ENCODE results near the gene NFAT5. TPM values are rescaled to one million over a fixed set of nuclear protein-coding genes. Genes with fewer than 3 reads are reported as not detected.
"Not testable (repeated sequence)": the region's sequence is repeated elsewhere in the genome, so short reads cannot be mapped to it uniquely, and the experiment has no call there.

Gene NFAT5
- total RNA-seq, 1 donor from 2014 or later: 48.8 TPM

DNA sequence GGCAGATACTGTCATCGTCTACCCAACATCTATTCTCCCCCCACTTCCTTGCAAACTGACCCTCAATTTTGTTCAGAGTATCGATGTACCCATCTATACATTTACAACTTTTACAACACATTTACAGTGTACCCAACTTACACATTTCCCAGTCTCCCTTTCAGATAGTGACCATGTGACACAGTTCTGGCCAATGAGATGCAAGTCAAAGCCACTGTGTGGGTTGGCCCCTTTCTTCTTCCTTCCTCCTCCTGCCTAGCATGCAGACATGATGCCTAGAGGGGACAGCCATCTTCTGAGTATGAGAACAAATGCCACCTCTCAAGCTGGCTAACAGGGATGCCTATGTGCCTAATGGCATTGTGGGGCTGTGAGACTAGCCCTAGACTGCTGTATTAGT lies 11.3 kb upstream of the NFAT5 start:
- H3K27ac Mint-ChIP-seq (ENCODE audit: unreplicated experiment): no peak overlapping the region
- H3K4me1 Mint-ChIP-seq (ENCODE audit: unreplicated experiment): peaks cover 6% of the 10 kb centered on the region
- H3K27me3 Mint-ChIP-seq (ENCODE audit: unreplicated experiment): peaks cover 2% of the 10 kb centered on the region
- DNase-seq (ENCODE audit: low spot score): no peak
- H3K9me3 Mint-ChIP-seq (ENCODE audit: unreplicated experiment): no peaks in the 10 kb centered on the region
- peaks cover 3% of the 10 kb centered on the region for H3K36me3 Mint-ChIP-seq (ENCODE audit: low read depth, unreplicated experiment)
- TF ChIP-seq, protein P1, sequence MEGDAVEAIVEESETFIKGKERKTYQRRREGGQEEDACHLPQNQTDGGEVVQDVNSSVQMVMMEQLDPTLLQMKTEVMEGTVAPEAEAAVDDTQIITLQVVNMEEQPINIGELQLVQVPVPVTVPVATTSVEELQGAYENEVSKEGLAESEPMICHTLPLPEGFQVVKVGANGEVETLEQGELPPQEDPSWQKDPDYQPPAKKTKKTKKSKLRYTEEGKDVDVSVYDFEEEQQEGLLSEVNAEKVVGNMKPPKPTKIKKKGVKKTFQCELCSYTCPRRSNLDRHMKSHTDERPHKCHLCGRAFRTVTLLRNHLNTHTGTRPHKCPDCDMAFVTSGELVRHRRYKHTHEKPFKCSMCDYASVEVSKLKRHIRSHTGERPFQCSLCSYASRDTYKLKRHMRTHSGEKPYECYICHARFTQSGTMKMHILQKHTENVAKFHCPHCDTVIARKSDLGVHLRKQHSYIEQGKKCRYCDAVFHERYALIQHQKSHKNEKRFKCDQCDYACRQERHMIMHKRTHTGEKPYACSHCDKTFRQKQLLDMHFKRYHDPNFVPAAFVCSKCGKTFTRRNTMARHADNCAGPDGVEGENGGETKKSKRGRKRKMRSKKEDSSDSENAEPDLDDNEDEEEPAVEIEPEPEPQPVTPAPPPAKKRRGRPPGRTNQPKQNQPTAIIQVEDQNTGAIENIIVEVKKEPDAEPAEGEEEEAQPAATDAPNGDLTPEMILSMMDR (IDR thresholded peaks at IDR 0.05; ENCODE audit: unreplicated experiment): no peak
- no peak overlapping the region for H3K4me3 Mint-ChIP-seq (ENCODE audit: unreplicated experiment)

DNA sequence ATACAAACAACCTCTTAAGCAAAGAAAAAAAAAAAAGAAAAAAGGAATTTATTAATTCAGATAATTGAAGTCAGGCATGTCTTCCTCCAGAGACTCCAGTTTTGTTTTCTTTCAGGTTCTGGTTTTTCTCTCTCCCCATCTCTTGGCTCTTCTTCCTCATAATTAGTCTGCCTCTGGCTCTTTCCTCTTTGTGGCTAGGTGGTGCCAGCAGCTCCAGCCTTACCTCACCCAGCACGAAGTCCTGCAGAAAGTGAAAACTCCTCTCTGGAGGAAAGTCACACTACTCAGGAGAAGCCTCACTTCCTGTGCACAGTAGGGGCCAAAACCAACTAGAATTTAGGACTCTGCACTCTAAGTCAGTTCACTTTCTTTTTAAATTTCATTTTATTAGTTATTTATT lies 10.3 kb upstream of the NFAT5 start:
- Mint-ChIP-seq H3K36me3 (ENCODE audit: low read depth, unreplicated experiment) (peaks cover 3% of the 10 kb centered on the region), H3K9me3 (ENCODE audit: unreplicated experiment) (no peaks in the 10 kb centered on the region), H3K4me3 (ENCODE audit: unreplicated experiment) (no peak overlapping the region), H3K27me3 (ENCODE audit: unreplicated experiment) (peaks cover 2% of the 10 kb centered on the region), H3K4me1 (ENCODE audit: unreplicated experiment) (peaks cover 6% of the 10 kb centered on the region), H3K27ac (ENCODE audit: unreplicated experiment) (no peak overlapping the region)
- TF ChIP-seq, protein P1 (IDR thresholded peaks at IDR 0.05; ENCODE audit: unreplicated experiment): no peak
- DNase-seq (ENCODE audit: low spot score): no peak

DNA sequence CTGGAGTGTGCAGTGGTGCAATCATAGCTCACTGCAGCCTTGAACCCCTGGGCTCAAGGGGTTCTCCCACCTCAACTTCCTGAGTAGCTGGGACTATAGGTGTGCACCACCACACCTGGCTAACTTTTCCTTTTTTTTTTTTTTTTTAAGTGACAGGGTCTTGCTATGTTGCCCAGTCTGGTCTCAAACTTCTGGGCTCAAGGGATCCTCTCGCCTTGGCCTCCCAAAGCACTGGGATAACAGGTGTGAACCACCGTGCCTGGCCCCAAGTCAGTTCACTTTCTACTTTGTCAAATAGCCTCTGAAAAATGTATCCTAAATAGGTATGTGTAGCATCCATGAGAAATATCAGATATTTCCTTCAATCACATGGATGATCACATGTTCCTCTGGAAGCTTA lies 9.9 kb upstream of the NFAT5 start:
- TF ChIP-seq, protein P1 (IDR thresholded peaks at IDR 0.05; ENCODE audit: unreplicated experiment): no peak
- Mint-ChIP-seq H3K4me3 (ENCODE audit: unreplicated experiment) (no peak overlapping the region), H3K36me3 (ENCODE audit: low read depth, unreplicated experiment) (peaks cover 3% of the 10 kb centered on the region), H3K4me1 (ENCODE audit: unreplicated experiment) (peaks cover 6% of the 10 kb centered on the region), H3K27ac (ENCODE audit: unreplicated experiment) (no peak overlapping the region), H3K27me3 (ENCODE audit: unreplicated experiment) (peaks cover 2% of the 10 kb centered on the region), H3K9me3 (ENCODE audit: unreplicated experiment) (no peaks in the 10 kb centered on the region)
- no peak for DNase-seq (ENCODE audit: low spot score)

DNA sequence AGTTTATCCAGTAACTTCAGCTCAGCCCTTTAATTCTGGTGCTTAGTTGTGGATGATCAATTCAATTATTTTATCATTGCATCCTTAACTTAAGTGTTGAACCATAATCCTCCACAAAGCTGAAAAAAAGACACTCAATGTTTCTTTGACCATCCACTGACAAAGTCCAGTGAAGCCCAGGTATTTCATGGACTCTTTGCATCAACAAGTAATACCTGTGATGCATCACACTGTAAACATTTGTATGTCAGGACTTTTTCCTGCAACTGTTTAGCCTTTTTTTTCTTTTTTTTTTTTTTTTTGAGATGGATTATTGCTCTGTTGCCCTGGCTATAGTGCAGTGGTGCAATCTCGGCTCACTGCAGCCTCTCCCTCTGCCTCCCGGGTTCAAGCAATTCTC lies 6.6 kb upstream of the NFAT5 start:
- Mint-ChIP-seq H3K36me3 (ENCODE audit: low read depth, unreplicated experiment) (peaks cover 3% of the 10 kb centered on the region), H3K4me1 (ENCODE audit: unreplicated experiment) (peaks cover 7% of the 10 kb centered on the region), H3K27ac (ENCODE audit: unreplicated experiment) (no peak overlapping the region), H3K27me3 (ENCODE audit: unreplicated experiment) (peaks cover 2% of the 10 kb centered on the region), H3K4me3 (ENCODE audit: unreplicated experiment) (no peak overlapping the region), H3K9me3 (ENCODE audit: unreplicated experiment) (no peaks in the 10 kb centered on the region)
- DNase-seq (ENCODE audit: low spot score): no peak
- TF ChIP-seq, protein P1 (IDR thresholded peaks at IDR 0.05; ENCODE audit: unreplicated experiment): no peak

DNA sequence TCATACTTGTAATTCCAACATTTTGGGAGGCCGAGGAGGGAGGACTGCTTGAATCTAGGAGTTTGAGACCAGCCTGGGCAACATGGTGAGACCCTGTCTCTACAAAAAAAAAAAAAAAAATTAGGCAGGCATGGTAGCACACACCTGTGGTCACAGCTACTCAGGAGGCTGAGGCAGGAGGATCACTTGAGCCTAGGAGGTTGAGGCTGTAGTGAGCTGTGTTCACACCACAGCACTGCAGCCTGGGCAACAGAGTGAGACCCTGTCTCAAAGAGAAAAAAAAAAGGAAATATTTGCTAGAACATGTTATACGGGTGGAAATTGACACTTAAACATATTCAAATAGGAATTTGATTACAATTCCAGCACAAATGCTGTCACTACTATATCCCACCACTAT lies 4.4 kb upstream of the NFAT5 start:
- H3K4me1 Mint-ChIP-seq (ENCODE audit: unreplicated experiment): peaks cover 16% of the 10 kb centered on the region
- not testable (repeated sequence) for H3K9me3 Mint-ChIP-seq (ENCODE audit: unreplicated experiment); H3K27ac Mint-ChIP-seq (ENCODE audit: unreplicated experiment); DNase-seq (ENCODE audit: low spot score); H3K27me3 Mint-ChIP-seq (ENCODE audit: unreplicated experiment); H3K4me3 Mint-ChIP-seq (ENCODE audit: unreplicated experiment); H3K36me3 Mint-ChIP-seq (ENCODE audit: low read depth, unreplicated experiment)

DNA sequence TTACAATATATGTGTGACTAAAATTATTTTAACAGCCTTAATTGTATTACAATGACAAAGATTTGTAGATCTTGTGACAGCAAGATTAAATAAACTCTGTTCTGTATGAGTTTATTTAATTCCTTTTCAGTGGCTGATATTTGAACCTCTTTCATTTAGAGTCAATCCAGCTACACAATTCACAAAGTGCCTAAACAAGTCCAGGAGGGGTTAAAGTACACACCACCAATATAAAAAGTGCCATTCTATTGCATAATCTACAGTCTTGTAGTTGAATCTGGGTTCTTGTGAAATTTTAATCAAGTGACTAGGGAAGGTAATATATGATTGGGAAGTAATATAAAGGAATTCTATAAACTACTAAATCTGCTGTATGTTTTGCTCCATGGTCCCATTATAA lies 3.9 kb upstream of the NFAT5 start:
- Mint-ChIP-seq H3K9me3 (ENCODE audit: unreplicated experiment) (no peaks in the 10 kb centered on the region), H3K4me3 (ENCODE audit: unreplicated experiment) (no peak overlapping the region), H3K36me3 (ENCODE audit: low read depth, unreplicated experiment) (peaks cover 6% of the 10 kb centered on the region), H3K4me1 (ENCODE audit: unreplicated experiment) (peaks cover 18% of the 10 kb centered on the region), H3K27ac (ENCODE audit: unreplicated experiment) (no peak overlapping the region), H3K27me3 (ENCODE audit: unreplicated experiment) (peaks cover 4% of the 10 kb centered on the region)
- DNase-seq (ENCODE audit: low spot score): no peak
- TF ChIP-seq, protein P1 (IDR thresholded peaks at IDR 0.05; ENCODE audit: unreplicated experiment): no peak
